Stimulated activated CD8-positive, alpha-beta memory T cell treated with anti-CD3 and anti-CD28 coated beads, Interleukin-12 subunit alpha, Interleukin-12 subunit beta, amount 100 ng/mL, for 1 hour (primary cell): ENCODE data around the gene SF3B2.
"Not testable (repeated sequence)": the region's sequence is repeated elsewhere in the genome, so short reads cannot be mapped to it uniquely, and the experiment has no call there.

Source experiments
- DNase-seq: peaks from one replicate; pipeline ENCODE4 v3.0.0-alpha.2; 2020; ENCODE audit warnings: low read depth

SF3B2 gene, protein sequence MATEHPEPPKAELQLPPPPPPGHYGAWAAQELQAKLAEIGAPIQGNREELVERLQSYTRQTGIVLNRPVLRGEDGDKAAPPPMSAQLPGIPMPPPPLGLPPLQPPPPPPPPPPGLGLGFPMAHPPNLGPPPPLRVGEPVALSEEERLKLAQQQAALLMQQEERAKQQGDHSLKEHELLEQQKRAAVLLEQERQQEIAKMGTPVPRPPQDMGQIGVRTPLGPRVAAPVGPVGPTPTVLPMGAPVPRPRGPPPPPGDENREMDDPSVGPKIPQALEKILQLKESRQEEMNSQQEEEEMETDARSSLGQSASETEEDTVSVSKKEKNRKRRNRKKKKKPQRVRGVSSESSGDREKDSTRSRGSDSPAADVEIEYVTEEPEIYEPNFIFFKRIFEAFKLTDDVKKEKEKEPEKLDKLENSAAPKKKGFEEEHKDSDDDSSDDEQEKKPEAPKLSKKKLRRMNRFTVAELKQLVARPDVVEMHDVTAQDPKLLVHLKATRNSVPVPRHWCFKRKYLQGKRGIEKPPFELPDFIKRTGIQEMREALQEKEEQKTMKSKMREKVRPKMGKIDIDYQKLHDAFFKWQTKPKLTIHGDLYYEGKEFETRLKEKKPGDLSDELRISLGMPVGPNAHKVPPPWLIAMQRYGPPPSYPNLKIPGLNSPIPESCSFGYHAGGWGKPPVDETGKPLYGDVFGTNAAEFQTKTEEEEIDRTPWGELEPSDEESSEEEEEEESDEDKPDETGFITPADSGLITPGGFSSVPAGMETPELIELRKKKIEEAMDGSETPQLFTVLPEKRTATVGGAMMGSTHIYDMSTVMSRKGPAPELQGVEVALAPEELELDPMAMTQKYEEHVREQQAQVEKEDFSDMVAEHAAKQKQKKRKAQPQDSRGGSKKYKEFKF

GRCh38 chr11:66051766-66052663, at the start of gene SF3B2:
SF3B2 (plus strand) TSS chr11:66052364; CDS start chr11:66052385, 21 bp downstream.
- peak; percentile 93 for DNase-seq

- DNase-seq = no peak
Observed at GRCh38 chr11:66002648-66003225, 49.4 kb upstream of the SF3B2 start.

DNA sequence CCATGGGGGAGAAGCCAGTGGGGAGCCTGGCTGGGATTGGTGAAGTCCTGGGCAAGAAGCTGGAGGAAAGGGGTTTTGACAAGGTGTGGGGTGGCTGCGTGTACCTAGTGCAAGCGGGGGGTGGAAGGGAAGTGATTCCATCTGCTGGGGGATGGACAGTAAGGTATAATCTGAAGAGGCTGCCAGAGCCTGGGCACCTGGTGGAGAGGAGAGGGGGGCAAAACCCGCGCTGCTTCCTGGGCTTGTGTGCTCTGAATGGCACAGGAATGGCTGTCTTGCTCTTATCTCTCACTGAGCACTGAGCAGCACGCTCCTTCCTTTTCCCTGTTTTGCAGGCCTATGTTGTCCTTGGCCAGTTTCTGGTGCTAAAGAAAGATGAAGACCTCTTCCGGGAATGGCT, 48.9 kb upstream of the SF3B2 start:
- DNase-seq = no peak

GRCh38 chr11:66004186-66004585, 48.0 kb upstream of the SF3B2 start:
- DNase-seq = no peak

DNA sequence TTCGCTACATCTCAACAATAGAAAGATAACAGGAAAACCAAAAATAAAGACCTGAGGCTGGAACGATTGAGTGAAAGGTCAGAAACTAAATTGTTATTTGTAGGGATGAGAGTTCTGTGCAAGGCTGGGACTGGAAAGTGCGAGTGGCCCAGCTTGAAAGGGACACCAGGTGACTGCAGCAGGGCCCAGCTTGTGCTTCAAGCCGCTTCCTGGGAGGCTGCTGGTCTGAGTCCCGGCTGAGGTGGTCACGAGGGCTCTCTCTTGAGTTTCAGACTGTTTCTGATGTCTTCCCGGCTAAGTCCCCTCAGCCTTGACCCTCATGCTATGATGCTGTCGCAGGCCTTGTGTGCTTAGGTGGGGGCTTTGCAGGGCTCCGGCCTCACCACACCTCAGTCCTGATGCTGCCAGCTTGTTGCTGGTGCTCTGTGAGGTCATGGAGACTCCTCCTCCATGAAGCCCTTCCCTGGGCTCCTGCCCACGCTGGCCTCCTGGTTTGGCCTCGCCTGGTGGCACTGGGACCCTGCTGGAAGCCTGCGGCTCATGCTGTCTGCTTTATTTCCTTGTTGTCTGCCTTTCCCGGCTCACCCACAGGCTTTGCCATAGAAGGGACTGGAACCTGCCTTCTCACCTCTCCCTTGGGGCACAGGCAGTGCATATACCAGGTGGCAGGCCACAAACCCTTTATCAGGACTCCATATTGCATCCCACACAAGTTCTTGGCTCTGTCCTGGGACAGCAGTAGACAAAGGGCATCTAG, 45.9 kb upstream of the SF3B2 start:
- no peak for DNase-seq

- no peak for DNase-seq
Observed at GRCh38 chr11:66006891-66007176, 45.3 kb upstream of the SF3B2 start.

DNA sequence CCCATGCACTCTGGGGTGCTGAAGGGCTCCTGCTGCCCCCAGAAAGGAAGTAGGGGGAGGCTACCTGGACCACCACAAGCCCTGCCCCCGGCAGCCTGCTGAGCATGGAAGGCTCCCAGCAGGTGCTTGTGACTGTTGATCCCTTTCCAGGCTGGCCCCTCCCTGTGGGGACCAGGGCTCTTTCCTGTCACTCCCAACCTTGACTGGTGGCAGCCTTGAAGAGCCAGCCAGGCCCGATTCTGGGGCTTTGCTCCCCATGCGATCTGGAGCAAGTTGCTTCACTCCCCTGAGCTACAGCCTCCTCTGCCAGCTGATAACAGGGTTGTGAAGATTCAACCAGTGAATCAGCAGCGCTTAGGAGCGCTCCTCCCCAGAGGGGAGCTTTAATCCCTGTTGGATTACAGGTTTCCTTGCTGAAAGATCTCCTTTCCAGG, 44.9 kb upstream of the SF3B2 start:
- no peak for DNase-seq

DNA sequence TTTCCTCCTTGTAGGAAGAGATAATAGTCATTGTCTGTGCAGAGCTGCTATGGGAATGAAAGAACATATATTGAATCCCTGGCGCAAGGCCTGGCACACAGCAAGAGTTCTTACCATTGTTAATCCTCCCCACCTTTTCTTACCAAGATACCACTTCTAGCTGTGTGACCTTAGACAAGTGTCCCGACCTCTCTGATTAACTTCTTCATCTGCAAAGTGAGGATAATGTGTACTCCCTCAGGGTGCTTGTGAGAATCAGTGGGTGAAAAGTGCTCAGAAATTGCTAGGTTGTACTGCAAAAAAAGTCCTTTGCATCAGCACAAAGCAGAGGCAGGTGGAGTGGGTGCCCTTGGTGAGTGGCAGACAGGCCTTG, 44.1 kb upstream of the SF3B2 start:
- DNase-seq = no peak

DNA sequence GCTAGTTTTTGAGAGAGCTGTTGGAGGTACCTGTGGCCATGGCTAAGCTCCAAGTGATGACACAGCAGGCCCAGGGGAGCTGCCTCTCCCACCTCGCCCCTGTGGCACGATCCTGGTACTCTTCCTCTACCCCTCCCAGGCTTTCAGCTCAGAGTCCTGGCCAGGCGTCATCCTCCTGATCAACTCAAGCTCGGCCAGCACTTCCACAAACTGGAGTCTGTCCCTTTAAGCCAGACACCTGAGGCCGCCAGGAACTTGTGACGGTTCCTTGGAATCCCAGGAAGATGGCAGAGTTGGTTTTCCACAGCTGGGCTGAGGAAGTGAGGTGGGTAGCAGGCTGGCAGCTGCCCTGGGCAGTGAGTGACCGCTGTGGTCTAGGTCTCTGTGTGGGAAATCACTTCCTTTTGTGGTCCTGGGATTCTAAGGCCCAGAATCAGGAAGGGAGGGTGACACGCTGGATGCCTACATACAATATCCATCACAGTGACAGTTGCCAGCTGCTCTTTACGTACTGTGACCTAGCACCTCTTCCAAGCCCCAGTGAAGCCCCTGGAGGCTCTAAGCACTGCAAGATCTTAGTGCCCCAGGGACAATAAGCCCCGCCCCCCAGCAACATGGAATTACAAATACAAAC, 43.6 kb upstream of the SF3B2 start:
- DNase-seq = no peak

DNA sequence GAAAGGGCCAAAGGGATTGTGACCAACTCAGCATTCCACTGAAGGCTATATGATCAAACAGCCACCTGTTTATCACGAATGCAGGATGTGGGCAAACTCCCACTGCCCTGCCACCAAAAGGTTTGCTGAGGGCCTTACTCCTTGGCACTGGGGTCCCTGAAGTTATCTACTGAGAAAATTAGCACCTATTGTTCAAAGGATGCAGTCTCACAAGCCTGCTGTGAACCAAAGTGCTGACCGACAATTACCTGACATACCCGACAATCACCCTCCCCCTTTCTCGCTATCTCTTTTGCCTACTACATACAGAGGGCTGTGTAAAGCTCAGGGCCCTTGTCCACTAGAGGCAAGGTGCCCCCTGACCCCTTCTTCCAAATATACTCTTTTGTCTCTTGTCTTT, 42.1 kb upstream of the SF3B2 start:
- DNase-seq = not testable (repeated sequence)

- no peak for DNase-seq
Observed at GRCh38 chr11:66011239-66011784, 40.9 kb upstream of the SF3B2 start.

GRCh38 chr11:66011785-66012303, 40.3 kb upstream of the SF3B2 start, which contains the start of gene CST6:
CST6 (plus strand) TSS chr11:66012008; CDS start chr11:66012045, 37 bp downstream.
- DNase-seq = no peak

DNA sequence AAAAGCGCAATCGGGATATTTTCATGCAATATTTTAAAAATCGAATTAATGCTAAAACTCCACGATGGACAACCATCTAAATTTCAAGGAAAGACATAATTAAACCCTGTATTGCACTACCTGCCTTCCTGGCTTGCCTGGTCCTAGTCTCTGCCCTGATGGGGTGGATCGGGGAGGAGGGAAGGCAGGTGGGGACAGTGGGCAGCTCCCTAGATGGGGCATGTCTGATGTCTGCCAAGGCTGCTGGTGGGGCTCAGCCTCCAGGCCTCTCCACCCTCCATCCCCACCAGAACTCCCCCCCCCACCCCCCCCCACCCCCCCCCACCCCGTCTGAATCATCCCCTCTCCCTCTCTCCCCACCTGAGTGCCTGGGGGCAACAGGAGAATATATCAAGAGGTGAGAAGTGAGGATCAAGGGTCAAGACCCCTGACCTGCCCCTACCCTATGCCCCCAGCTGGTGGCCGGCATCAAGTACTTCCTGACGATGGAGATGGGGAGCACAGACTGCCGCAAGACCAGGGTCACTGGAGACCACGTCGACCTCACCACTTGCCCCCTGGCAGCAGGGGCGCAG, 39.7 kb upstream of the SF3B2 start:
- DNase-seq = no peak

- no peak for DNase-seq
Observed at GRCh38 chr11:66012946-66013761, 39.0 kb upstream of the SF3B2 start.

DNA sequence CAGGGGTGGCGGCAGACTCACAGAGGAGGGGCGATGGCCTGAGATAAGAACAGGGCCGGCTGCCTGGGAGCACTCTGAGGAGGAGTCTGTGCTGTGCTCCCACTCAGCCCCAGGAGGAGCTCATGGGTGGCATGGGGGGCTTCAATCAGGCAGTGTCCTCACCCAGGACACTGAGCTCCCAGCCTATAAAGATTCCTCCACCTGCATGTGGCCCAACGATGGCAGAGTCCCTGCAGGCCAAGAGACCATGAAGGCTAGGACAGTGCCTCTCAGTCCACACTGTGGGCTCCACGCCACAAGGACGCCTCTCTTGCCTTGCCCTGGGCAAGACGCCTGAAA, 38.4 kb upstream of the SF3B2 start:
- no peak for DNase-seq

GRCh38 chr11:66014804-66015453, 37.2 kb upstream of the SF3B2 start:
- no peak for DNase-seq

- DNase-seq = no peak
Observed at GRCh38 chr11:66015454-66015881, 36.7 kb upstream of the SF3B2 start.
